ENCODE results near the gene PLCXD3.

DNA sequence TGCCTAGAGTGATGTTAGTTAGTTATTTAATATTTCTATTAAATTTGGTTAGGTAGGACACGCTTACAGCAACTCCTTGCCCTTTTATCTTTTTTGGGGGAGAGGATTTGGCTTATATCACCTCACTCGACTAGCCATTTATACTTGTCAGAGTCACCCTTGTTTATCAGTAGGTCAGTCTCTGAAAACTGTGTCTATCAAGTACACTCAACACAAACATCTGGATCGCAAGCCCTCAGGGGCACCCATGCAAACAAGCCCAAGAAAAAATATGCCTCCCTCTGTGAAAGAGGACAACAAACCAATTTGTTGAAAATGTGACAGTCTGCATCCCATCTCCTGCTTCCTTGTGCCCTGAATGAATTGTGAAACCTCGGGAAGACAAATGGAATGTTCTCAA lies 139.9 kb downstream of the PLCXD3 start:
- TF ChIP-seq FOS (IDR thresholded peaks at IDR 0.05; ENCODE audit: low read depth, low read length) (no peak), CTCF (conservative IDR thresholded peaks at IDR 0.05; ENCODE audit: low read depth, low read length) (no peak), RCOR1 (IDR thresholded peaks at IDR 0.05; ENCODE audit: insufficient replicate concordance, low read length) (no peak), POLR2A (IDR thresholded peaks at IDR 0.05; ENCODE audit: low read depth, low read length) (no peak), RAD21 (IDR thresholded peaks at IDR 0.05; ENCODE audit: low read length) (no peak), MAZ (IDR thresholded peaks at IDR 0.05; ENCODE audit: borderline replicate concordance, low read depth, low read length) (no peak), MAFK (IDR thresholded peaks at IDR 0.05; ENCODE audit: low read depth, low read length) (no peak), RFX5 (IDR thresholded peaks at IDR 0.05; ENCODE audit: low read depth, low read length) (no peak), CEBPB (IDR thresholded peaks at IDR 0.05; ENCODE audit: low read depth, low read length) (no peak), NFE2L2 (IDR thresholded peaks at IDR 0.05; ENCODE audit: low read depth, low read length) (no peak), BHLHE40 (IDR thresholded peaks at IDR 0.05; ENCODE audit: low read depth, low read length) (no peak)
- TF ChIP-seq, protein P1, sequence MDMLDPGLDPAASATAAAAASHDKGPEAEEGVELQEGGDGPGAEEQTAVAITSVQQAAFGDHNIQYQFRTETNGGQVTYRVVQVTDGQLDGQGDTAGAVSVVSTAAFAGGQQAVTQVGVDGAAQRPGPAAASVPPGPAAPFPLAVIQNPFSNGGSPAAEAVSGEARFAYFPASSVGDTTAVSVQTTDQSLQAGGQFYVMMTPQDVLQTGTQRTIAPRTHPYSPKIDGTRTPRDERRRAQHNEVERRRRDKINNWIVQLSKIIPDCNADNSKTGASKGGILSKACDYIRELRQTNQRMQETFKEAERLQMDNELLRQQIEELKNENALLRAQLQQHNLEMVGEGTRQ (IDR thresholded peaks at IDR 0.05; ENCODE audit: low read depth, low read length) = no peak

Measured in IMR-90 (cell line).